PFSK-1 (cell line): Measurements from ENCODE around the gene PEX11G.

Source experiments
- POLR2AphosphoS5 ChIP-seq: IDR thresholded peaks from 2 replicates; pipeline ENCODE4 v1.6.1; 2012; ENCODE audit warnings: low read depth, mild to moderate bottlenecking, control low read depth, low read length, moderate library complexity
- SIN3A ChIP-seq: IDR thresholded peaks from 2 replicates; pipeline ENCODE4 v1.6.1; 2012; ENCODE audit warnings: mild to moderate bottlenecking, low read length, moderate library complexity, borderline replicate concordance; ENCODE audit not compliant: insufficient read depth
- TAF1 ChIP-seq: IDR thresholded peaks from 2 replicates; pipeline ENCODE4 v1.6.1; 2012; ENCODE audit warnings: low read length, control low read depth, borderline replicate concordance; ENCODE audit not compliant: insufficient read depth
- TF ChIP-seq, protein P1 (sequence below), 2 experiments: IDR thresholded peaks; 2 replicates each; pipeline versions ENCODE4 v1.6.1 to v1.8.0; 2011 to 2012; ENCODE audit warnings: low read depth in 2 of 2, low read length in 2 of 2, control low read depth in 1 of 2, inconsistent platforms in 1 of 2, mild to moderate bottlenecking in 1 of 2, moderate library complexity in 1 of 2; ENCODE audit not compliant: insufficient read depth in 1 of 2

- TF ChIP-seq POLR2AphosphoS5 (no peak), TAF1 (no peak), SIN3A (no peak)
- TF ChIP-seq, protein P1, sequence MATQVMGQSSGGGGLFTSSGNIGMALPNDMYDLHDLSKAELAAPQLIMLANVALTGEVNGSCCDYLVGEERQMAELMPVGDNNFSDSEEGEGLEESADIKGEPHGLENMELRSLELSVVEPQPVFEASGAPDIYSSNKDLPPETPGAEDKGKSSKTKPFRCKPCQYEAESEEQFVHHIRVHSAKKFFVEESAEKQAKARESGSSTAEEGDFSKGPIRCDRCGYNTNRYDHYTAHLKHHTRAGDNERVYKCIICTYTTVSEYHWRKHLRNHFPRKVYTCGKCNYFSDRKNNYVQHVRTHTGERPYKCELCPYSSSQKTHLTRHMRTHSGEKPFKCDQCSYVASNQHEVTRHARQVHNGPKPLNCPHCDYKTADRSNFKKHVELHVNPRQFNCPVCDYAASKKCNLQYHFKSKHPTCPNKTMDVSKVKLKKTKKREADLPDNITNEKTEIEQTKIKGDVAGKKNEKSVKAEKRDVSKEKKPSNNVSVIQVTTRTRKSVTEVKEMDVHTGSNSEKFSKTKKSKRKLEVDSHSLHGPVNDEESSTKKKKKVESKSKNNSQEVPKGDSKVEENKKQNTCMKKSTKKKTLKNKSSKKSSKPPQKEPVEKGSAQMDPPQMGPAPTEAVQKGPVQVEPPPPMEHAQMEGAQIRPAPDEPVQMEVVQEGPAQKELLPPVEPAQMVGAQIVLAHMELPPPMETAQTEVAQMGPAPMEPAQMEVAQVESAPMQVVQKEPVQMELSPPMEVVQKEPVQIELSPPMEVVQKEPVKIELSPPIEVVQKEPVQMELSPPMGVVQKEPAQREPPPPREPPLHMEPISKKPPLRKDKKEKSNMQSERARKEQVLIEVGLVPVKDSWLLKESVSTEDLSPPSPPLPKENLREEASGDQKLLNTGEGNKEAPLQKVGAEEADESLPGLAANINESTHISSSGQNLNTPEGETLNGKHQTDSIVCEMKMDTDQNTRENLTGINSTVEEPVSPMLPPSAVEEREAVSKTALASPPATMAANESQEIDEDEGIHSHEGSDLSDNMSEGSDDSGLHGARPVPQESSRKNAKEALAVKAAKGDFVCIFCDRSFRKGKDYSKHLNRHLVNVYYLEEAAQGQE (IDR thresholded peaks at IDR 0.05; ENCODE audit: insufficient read depth in 1 of 2, low read depth in 2 of 2, low read length in 2 of 2) = 0 out of 4 replicates have a peak, but pooled peaks of 1 of the 2 experiments have one; percentile 22
Observed at GRCh38 chr19:7434391-7434790, 54.4 kb downstream of the PEX11G start.
